Vagina (tissue), 2 donors: ENCODE measurements around the gene GPR173.

ENCODE experiments used
- CTCF ChIP-seq, 3 experiments: fragments of 450-650 bp in 2 of 3; fragments of 200-600 bp in 1 of 3; sonication (generic) in 1 of 3; IDR thresholded peaks; one replicate each; pipeline ENCODE4 v1.5.1; 2017 to 2019; ENCODE audit warnings: antibody characterized with exemption in 3 of 3, mild to moderate bottlenecking in 2 of 3, moderate library complexity in 2 of 3
- POLR2A ChIP-seq, 2 donors: fragments of 450-650 bp; IDR thresholded peaks; one replicate each; pipeline ENCODE4 v1.6.1; 2017; ENCODE audit warnings: antibody characterized with exemption in 2 of 2, mild to moderate bottlenecking in 2 of 2, moderate library complexity in 2 of 2
- POLR2AphosphoS5 ChIP-seq, 2 donors: sonication (generic); formaldehyde crosslinking; IDR thresholded peaks; one replicate each; pipeline ENCODE4 v1.9.0; 2017; ENCODE audit warnings: antibody characterized with exemption in 2 of 2, mild to moderate bottlenecking in 2 of 2, low read depth in 1 of 2; ENCODE audit not compliant: insufficient read depth in 1 of 2

GRCh38 chrX:53055244-53055849 is 6.8 kb downstream of the GPR173 start:
- no peak for TF ChIP-seq CTCF (IDR thresholded peaks at IDR 0.05)
- TF ChIP-seq POLR2AphosphoS5 (IDR thresholded peaks at IDR 0.05; ENCODE audit: insufficient read depth in 1 of 2, low read depth in 1 of 2): no peak
- TF ChIP-seq POLR2A (IDR thresholded peaks at IDR 0.05): no peak
